CD4-positive, alpha-beta T cell treated with Interferon alpha-2 for 1 hour (primary cell): ENCODE data around the gene DENND4A.
A peak's percentile ranks its signal among the peaks of the same experiment; 100 is the strongest.

Experiments
- DNase-seq, 2 donors: peaks; one replicate each; pipeline ENCODE4 v3.0.0-alpha.2; 2020 to 2022

The DENND4A gene

GRCh38 chr15:65659502-65660052 lies 132.5 kb downstream of the DENND4A start:
- no peak for DNase-seq

- no peak for DNase-seq
These were observed 136.6 kb downstream of the DENND4A start for GRCh38 chr15:65655457-65655856.

- DNase-seq, result no peak
These were observed 137.1 kb downstream of the DENND4A start for GRCh38 chr15:65655026-65655425.

- no peak for DNase-seq
These were observed 138.1 kb downstream of the DENND4A start for GRCh38 chr15:65653801-65654521.

GRCh38 chr15:65653341-65653740 lies 138.8 kb downstream of the DENND4A start:
- no peak for DNase-seq

GRCh38 chr15:65651831-65652749 lies 140.0 kb downstream of the DENND4A start:
- DNase-seq, result no peak

- no peak for DNase-seq
These were observed 141.1 kb downstream of the DENND4A start for GRCh38 chr15:65651042-65651322.

GRCh38 chr15:65650312-65651041 lies 141.6 kb downstream of the DENND4A start:
- no peak for DNase-seq

- no peak for DNase-seq
These were observed 145.6 kb downstream of the DENND4A start for GRCh38 chr15:65646486-65646885.

GRCh38 chr15:65645392-65645791 lies 146.7 kb downstream of the DENND4A start:
- DNase-seq, result no peak

- DNase-seq, result no peak
These were observed 147.8 kb downstream of the DENND4A start for GRCh38 chr15:65644282-65644681.

- DNase-seq, result no peak
These were observed 149.5 kb downstream of the DENND4A start for GRCh38 chr15:65642594-65642993.

GRCh38 chr15:65641768-65642475 lies 150.2 kb downstream of the DENND4A start:
- DNase-seq, result no peak

GRCh38 chr15:65639509-65639908 lies 152.6 kb downstream of the DENND4A start:
- DNase-seq, result no peak

- DNase-seq, result peak; percentile 43 to 80
These were observed 153.4 kb downstream of the DENND4A start for GRCh38 chr15:65638681-65639089.

GRCh38 chr15:65638109-65638508 lies 154.0 kb downstream of the DENND4A start:
- no peak for DNase-seq

- no peak for DNase-seq
These were observed 157.7 kb downstream of the DENND4A start for GRCh38 chr15:65634356-65634755.

- DNase-seq, result no peak
These were observed 158.3 kb downstream of the DENND4A start for GRCh38 chr15:65633752-65634151.

- DNase-seq, result no peak
These were observed 159.2 kb downstream of the DENND4A start for GRCh38 chr15:65632780-65633375.

GRCh38 chr15:65631503-65631902 lies 160.6 kb downstream of the DENND4A start:
- peak in 1 of 2 donors; percentile 28 for DNase-seq

- DNase-seq, result no peak
These were observed 161.3 kb downstream of the DENND4A start for GRCh38 chr15:65630760-65631159.

GRCh38 chr15:65629548-65629947 lies 162.5 kb downstream of the DENND4A start:
- no peak for DNase-seq
